Measurements from ENCODE around the gene PLXNA4.

PLXNA4 gene

DNA sequence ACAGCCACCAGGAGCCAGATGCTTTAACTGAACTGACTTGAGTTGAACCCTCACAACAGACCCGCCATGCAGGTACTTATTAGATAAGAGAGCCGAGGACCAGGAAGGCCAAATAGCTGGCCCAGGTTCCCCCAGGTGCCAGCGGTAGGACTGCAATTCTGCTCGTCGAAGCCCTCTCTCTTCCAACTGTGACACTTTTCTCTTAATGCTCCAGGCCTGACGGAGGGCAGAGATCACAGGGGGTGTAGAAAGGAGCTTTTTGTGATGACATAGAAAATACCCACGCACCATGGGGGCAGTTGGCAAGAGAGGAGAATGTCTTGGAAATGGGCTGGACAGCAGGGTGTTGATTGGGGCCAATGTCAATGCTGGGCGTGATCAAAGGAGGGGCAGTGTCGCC, 208.5 kb downstream of the PLXNA4 start:
- DNase-seq = no peak

DNA sequence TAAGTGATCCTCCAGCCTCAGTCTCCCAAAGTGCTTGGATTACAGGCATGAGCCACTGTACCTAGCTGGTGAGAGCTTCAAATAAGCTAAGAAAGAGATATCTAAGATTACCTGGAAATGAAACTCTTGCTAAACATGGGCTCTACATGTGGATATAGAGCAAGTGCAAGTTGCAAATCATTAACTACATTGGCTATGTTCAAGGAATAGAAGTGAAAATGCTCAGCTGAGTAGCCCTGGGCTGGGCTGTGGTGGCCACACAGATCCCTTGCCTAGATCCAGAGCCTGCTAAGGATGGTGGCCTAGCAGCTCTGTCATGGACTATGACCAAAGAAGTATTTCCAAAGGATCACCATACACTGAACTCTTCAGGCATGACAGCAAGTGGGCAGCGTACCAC, 209.3 kb downstream of the PLXNA4 start:
- no peak for DNase-seq

DNA sequence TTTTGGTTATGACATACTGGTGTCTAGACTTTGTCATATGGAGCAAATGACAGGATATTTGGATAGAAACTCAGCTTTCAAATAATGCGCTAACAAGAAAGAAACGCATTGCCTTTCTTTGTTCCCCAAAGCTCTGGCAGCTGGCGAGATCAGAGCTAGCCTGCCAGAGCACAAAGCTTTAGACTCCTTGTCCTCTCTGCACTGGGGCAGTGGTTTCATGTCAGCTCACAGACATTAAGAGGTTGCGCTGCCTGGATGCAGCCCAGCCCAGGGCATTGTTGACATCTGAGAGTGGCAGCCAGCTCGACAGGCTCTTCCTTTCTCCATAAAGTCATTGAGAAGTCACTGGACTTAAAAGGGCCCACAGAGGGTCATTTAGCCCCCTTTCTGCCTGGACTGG, 212.0 kb downstream of the PLXNA4 start:
- DNase-seq = no peak

DNA sequence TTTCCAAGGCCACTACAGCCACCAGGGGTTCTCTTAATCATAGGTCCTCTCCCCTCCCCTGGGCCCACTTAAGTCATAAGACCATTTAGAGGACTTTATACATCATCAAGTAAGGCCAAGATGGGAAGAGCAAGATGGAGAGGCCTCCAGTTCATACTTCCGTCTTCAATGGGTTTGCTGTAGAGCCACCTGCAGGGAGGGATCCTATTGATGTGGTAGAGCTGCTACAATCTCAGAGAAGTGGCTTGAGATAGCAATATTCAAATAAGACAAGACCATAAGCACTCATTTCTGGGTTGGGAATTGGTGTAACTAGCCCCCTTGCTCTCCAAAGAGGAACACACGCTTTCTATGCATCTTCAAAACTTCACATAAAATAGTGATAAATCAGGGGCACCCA, 214.2 kb downstream of the PLXNA4 start:
- DNase-seq = no peak

DNA sequence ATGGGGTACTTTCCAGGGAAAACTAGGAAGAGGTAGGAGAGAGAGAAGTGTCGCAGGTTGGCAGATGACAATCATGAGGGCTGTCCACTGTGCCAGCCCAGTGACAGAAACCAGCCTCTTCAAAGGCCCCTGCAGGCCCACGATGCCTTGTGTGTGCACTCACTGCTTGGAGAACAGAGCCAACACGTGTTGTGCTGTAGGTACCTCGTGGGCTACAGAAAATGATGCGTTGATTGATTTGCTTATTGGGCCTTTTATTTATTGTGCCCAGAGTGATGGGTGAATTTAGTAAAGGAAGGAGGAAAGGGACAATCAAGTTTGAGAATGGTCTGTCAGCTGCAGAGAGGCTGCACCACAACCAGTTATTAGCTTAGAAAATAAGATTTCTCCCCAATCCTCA, 215.1 kb downstream of the PLXNA4 start:
- DNase-seq = no peak

DNA sequence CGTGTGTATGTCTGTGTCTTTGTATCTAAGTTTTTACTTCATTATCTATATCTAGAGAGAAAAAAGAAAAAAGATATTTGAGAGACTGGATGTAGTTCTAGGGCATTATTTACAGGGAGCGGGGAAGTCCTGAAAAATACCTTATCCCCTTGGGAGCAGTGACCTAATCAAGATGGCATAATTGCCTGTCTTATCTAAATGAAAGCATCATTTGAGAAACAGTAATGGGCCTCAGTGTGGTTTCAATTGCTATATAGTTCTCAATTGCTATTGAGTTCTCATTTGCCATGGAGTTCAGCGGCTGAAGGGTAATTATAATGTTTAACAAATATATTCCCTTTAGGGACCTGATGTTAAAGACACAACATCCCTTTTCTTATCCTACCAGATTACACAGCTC, 216.5 kb downstream of the PLXNA4 start:
- no peak for DNase-seq

DNA sequence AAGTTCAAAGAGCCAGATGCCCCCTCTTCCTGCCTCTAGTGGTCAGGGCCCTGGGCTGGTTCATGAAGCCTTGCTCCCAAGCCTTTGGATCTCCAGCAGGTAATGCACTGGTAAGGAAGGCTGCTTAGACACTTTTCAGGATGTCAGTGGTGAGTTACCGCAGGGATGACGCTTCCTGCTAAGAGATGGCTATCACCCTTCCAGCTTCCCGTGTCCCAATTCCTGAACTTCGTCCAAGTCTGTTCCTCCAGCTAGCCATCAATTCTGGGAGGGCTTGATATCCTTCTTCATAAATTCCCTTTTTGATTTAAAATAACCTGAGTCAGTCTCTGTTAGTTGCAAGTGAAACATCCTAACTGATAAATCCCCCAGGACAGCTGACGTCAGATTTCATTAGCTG, 221.2 kb downstream of the PLXNA4 start:
- DNase-seq = no peak

DNA sequence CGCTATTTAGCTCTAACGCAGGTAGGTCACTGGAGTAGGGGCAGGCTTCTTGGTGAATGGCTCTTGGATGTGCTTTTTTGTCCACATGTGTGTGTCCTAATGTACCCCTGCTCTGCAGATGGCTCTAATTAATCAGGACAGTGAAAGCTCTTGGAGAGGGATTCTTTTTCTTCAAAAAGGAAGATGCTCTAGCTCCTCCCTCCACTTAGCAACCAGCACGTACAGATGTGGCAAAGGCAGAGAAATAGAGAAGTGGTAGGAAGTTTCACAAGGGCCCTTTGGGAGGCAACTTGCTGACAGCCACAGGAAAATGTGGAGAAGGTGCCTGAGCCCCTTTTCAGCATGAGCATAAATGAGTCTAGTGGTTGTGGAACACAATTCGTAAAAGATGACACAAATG, 221.7 kb downstream of the PLXNA4 start:
- DNase-seq = peak in 1 of 56 donors; percentile 35

DNA sequence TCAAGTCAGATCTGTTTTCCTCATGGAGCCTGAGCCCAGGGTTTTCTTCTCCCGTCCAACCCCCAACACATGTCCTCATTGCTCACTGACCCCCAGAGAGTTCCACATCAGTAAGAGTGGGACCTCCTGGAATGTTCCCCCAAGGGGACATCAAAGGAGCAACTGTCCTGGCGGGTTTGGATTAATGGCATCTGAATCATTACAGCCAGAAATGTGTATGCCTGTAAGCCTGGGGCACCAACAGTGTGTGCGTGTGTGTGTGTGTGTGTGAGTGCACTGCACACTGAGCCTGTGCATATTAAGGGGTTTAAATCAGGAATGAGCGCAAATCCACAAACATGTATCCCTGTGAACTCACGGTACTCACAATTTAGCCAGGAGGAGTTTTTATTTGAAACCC, 222.3 kb downstream of the PLXNA4 start:
- DNase-seq = no peak

DNA sequence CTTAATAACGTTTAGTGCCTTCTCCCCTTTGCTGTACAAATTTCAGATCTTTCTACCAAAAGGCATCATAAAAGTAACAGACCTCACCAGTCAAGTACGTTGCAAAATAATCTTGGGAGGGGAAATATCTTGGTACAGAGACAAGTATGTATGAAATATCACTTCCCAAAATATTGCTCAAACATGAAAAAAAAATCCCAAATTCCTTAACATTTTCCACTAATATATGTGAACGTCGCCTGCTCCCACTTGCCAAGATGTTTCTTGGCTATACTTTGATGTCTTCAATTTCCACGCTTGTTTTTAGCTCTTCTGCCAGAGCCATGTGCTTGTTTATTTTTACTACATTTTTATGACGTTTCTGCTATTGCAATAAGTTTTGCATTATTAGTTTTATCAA, 223.5 kb downstream of the PLXNA4 start:
- no peak for DNase-seq

DNA sequence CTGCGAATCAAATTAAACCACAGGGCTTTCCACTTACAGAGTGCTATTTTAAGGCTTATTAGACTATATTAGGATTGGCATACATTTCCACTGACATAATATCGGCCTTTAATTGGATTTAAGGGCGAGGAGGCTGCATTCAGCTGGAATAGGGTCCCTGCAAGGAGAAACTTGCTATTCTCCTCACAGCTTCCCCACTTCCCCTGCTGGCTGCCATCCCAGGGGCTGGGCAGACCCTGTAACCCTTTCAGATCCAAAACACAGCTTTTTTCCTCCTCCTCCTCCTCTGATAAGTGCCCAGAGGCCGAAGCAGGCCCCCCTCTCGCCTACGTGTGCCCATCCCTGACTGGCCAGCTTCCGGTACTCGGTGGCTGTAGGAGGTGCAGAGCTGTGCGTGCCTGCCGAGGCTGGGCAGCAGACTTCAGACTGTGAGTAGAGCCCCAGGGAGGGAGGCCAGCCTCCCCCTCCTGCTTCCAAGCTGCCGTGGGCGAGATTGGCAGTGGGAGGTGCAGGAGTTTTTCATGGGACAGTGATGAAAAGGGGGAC, 224.2 kb downstream of the PLXNA4 start:
- peak in 3 of 56 donors; percentile 12 to 20 (median 16) for DNase-seq

DNA sequence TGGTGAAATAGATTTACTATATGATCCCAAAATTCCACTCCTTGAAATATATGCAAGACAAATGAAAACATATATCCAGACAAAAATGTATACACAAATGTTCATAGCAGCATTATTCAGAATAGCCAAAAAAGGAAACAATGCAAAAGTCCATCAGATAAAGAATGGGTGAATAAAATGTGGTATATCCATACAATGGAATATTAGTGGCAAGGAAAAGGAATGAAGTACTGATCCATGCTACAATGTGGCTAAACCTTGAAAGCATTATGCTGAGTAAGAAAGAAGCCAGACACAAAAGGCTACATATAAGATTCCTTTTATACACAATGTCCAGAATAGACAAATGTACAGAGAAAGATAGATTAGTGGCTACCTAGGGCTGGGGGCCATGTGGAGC, 225.5 kb downstream of the PLXNA4 start:
- no peak for DNase-seq

DNA sequence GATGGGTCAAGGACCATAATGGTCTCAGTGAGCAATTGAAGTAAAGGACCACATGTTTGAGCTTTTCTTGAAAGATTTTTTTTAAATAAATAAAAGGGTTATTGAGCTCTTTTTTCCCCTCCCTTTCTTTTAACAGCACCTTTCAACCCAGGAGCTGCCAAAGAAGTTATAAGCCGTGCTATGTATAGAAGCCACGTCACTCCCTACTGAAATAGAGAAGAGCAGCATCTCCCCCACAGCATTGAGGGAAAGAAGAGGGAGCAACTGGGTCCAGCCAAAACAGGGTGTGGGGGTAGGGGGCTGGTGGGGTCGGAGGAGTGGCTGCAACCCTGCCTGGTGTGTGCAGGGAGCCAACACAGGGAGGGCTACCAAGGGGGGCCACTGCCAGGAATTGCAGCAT, 227.2 kb downstream of the PLXNA4 start:
- DNase-seq = no peak

DNA sequence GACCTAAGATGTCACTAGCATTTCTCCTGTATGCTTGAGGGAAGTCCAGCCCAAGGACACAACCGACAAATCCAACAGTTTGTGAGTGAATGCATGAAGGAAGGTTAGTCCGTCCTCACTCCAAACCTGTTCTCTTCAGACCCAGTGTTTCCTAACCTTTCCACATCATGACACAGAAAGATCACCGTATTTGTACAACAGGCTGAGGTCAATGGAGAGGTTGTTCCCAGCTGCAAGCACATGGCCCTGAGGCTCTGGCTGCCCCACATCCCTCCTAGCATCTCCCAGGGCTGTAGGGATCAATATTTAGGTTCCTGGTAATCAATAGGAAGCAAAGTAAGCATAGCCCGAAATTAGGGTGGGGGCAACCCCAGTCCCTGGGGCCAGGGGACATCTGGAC, 227.9 kb downstream of the PLXNA4 start:
- no peak for DNase-seq

DNA sequence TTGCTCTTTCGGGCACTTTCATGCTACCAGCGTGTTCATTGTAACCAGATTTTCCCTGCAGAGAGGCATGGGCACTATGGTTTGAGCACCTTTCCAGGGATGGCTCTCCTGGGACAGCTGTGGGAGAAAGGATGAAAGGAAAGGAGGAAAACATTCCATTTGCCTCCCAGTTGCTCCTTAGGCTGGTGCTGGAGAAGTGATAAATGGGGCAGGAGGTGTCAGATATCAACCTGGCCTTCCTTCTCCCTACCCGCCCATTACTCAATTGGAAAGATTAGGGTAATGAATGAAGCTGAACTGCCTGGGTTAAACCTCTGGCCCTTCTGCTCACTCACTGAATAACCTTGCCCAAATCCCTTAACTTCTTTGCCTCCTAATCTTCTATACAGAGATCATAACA, 228.4 kb downstream of the PLXNA4 start:
- DNase-seq = no peak

DNA sequence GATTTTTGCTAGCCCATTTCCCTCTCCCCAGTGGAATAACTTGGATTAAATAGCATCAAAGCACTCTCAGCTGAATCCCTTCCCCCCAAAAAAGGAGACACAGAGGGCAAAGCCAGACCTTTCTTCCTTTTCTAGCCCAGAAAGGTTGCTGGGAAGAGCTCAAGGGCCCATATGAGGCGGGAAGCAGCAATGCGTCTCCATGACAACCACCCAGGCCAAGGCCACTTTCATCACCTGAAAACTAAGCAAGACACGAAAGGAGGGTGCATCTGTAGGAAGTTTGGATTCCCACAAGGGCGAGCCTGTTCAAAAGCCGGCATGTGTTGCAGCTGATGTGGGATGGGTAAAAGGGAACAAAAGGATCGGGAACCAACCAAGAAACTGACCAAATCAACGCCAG, 229.1 kb downstream of the PLXNA4 start:
- no peak for DNase-seq

DNA sequence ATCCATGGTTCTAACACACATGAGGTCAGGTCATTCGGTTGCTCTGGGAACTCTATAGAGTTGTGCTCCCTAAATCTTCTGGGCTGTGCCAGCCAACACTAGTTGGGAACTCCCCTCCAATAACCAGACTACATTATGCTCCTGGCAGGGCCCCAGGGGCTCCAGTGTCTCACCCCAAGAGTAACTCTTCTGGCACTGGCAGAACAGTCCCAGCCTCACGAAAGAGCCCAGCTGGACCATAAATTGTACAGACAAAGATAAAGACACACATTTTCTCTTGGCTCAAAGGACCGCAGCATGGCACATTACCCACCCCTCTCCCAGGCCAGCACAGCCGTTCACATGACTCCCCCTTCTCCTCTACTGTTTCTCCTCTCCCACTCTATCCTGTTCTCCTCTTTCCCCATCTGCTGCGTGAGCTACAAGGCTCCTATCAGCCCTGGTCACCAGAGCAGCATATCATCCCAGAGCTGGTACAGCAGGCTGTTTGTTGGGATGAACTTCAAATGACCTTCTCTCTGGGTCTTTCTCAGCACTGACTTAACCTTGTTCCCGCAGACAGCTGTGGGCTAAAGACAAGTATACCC, 230.6 kb downstream of the PLXNA4 start:
- DNase-seq = no peak

DNA sequence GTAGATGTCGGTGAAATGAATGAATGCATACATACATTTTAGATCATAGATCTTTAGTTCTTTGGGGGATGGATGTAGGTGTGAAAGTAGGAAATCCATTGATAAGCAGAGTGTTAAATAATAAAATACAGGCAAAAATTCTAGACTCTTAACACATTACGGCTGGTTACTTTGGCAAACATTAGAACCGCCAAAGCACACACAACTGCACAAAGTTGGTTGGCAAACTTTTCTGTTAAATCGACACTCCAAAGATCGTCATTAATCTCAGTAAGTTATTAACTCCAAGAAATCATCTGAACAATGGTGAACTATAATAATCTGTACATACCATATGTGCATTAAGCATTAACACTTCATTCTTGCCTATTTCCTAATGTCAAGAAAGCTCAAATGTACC, 231.2 kb downstream of the PLXNA4 start:
- no peak for DNase-seq

DNA sequence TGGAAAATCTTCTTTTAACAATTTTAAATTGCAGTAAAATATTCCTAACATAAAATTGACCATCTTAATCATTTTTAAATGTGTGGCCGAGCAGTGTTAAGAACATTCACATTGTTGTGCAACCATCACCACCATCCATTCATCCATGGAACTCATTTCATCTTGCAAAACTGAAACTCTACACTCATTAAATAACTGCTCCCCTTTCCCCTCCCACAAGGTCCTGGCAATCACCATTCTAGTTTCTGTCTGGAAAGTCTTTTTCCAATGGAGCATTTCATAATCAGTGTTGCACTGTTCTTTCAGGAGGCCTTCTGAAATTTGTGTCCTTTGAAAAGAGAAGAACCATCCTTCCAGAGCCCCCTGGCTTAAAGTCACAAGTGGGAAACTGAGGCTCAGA, 233.1 kb downstream of the PLXNA4 start:
- DNase-seq = no peak

DNA sequence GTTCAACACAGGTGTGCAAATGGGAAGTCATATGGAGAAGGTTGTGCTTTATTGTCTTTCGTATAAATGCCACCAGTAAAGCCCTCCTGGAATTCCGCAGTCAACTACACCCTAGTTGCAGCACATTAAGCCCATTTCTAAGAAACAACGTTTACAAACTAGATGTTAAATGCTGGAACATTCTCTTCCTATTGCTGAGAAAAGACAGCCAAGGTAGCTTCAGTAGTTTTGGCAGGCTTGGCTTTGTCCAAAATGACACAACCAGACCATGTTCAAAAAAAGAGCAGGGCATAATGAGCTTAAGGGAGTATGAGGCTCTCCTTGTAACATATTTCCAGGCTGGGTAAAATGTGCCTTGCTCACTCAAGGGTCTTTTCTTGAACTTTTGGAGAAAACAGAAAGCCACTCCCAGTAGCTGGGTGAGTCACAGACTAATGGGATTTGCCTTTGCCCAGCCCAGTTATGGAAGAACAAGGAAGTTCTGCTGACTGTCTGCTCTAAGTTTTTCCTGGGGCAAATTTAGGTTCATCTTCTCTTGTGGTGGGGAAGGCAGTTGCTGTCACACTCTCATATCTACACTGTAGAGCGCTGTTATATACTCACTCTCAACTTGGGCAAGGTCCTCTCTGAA, 238.7 kb downstream of the PLXNA4 start:
- DNase-seq = no peak

DNA sequence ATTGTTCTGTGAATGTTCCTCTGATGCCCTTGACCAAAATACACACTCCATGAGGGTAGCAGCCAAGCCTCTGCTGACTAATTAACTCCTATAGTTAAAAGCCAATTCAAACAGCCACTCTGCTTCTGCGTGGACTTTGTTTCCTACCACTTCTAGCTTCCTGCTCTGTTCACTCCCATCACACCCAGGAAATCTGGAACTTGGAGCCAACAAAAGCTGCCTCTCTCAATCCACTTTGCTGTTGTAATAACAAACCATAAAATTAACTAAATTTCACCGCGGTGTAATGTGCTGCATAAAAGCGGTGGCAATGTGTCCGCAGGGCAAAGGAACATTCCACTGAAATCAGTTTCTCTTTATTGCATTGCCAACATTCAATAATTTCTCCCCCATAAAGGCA, 239.5 kb downstream of the PLXNA4 start:
- no peak for DNase-seq

DNA sequence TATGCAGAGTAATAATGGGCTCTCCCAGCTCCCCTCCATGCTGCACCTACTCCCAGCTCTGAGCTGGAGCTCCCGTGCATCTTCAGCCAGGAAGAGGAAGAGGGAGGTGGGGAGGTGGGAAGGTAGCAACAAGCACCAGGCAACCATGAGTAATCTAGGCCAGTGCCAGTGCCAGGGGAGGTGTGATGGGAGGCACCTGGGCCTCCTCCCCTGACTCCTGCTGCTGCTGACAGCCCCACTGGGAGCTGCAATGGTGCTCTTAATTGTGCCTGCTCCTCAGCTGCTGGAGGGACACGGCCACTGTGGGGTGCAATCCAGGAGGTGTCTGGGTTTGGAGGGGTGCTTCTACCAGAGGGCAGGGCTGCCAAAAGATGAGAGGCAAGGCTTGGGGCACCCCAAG, 243.0 kb downstream of the PLXNA4 start:
- DNase-seq = peak in 40 of 56 donors; percentile 6 to 85 (median 42)

DNA sequence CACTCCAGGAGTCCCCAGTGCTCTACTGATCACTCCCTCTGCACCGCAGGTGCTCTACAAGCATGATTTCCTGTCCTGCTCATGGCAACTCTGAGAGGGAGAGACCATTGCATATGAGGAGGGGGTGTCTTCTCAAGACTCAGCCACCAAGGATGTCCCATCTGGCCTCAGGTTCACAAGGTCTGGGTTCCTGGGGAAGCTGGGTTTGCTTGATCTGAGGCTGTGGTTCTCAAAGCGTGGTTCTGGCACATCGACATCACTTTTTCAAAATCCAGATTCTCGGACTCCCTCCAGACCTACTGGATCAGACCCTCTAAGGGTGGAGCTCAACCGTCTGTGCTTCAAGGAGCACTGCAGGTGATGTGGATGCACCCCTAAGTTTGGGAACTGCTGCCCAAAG, 247.5 kb downstream of the PLXNA4 start:
- DNase-seq = no peak
